Measurements from ENCODE around the gene NUTF2. TPM values are rescaled to one million over a fixed set of nuclear protein-coding genes. Genes with fewer than 3 reads are reported as not detected.

Gene NUTF2
- total RNA-seq: 100 to 1,000 TPM in 1 of 2 donors, 10 to 100 TPM in 1; 58.3 to 108 TPM

GRCh38 chr16:67846320-67847063, at the start of gene NUTF2:
Gene NUTF2, plus strand, starts transcription at chr16:67846933. Its CDS starts 18,198 bp downstream, at chr16:67865131.
- Histone ChIP-seq H3K4me3 (peak within 1 kb of the TSS; percentile 76), H3K9ac (ENCODE audit: low read depth in 2 of 2, low read length in 2 of 2) (peak within 1 kb of the TSS; percentile 75 to 97), H3K4me1 (peaks cover 33% of the 10 kb centered on the region), H3K27ac (peak within 1 kb of the TSS; percentile 89), H3K9me3 (no peaks in the 10 kb centered on the region), H3K27me3 (no peaks in the 10 kb centered on the region), H3K36me3 (no peaks in the 10 kb centered on the region)
- intact Hi-C loops (cut with DNase I): no loop called here
- TF ChIP-seq CTCF (IDR thresholded peaks at IDR 0.05): no peak
- peak; percentile 96 for DNase-seq

DNA sequence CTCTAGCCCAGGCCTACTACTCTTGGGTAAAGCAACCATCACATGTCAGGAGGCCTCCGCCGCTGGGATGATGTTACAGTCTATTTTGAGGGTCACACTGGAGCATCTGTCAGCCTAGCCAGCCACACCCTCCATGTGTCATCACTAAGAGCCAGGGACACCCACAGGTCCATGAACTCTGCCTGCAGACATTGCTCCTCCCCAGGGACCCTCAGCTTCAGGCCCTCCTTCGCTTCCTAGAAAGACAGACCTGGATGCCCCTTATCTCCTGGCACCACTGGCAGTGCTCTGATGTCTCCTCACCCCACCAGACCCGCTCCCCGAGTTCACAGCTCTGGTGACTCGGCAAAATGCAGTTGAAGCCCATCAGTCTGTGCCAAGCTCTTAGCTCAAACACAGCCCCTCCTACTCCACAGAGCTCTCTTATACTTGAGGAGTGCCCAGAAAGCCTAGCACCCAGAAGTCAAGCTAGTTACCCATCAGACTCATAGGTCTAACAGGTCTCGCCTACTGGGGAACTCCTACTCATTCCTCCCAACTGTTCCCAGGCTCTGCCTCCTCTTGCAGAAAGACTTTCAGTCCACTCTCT, 46.3 kb upstream of the NUTF2 start:
- Histone ChIP-seq H3K9me3 (no peaks in the 10 kb centered on the region), H3K27me3 (no peaks in the 10 kb centered on the region), H3K9ac (ENCODE audit: low read depth in 2 of 2, low read length in 2 of 2) (no peak overlapping the region), H3K36me3 (no peaks in the 10 kb centered on the region), H3K4me1 (peaks cover 7% of the 10 kb centered on the region), H3K4me3 (no peak overlapping the region), H3K27ac (no peak overlapping the region)
- no peak for DNase-seq
- no peak for TF ChIP-seq CTCF (IDR thresholded peaks at IDR 0.05)
- intact Hi-C loops (cut with DNase I): no loop called here

GRCh38 chr16:67801241-67801640, 45.5 kb upstream of the NUTF2 start:
- TF ChIP-seq CTCF (IDR thresholded peaks at IDR 0.05): no peak
- H3K4me1 ChIP-seq: peaks cover 7% of the 10 kb centered on the region
- no peaks in the 10 kb centered on the region for H3K36me3 ChIP-seq
- DNase-seq: no peak
- H3K9me3 ChIP-seq: no peaks in the 10 kb centered on the region
- no peak overlapping the region for H3K27ac ChIP-seq
- no peak overlapping the region for H3K4me3 ChIP-seq
- intact Hi-C loops (cut with DNase I): no loop called here
- H3K9ac ChIP-seq (ENCODE audit: low read depth in 2 of 2, low read length in 2 of 2): no peak overlapping the region
- H3K27me3 ChIP-seq: no peaks in the 10 kb centered on the region

DNA sequence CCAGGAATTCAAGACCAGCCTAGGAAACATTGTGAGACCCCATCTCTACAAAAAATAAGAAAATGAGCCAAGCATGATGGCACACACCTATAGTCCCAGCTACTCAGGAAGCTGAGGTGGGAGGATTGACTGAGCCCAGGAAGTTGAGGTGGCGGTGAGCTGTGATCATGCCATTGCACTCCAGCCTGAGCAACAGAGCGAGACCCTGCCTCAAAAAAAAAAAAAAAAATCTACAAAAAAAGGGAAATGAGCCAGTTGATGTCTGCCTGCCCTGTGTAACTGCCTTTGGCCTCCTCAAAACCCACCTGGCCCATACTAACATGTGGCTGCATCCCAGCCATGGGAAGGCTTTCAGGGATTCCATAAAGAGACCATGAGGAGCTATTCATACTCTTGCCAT, 44.9 kb upstream of the NUTF2 start:
- no peaks in the 10 kb centered on the region for H3K27me3 ChIP-seq
- H3K4me3 ChIP-seq: no peak overlapping the region
- H3K9me3 ChIP-seq: no peaks in the 10 kb centered on the region
- intact Hi-C loops (cut with DNase I): no loop called here
- H3K9ac ChIP-seq (ENCODE audit: low read depth in 2 of 2, low read length in 2 of 2): no peak overlapping the region
- H3K27ac ChIP-seq: no peak overlapping the region
- DNase-seq: no peak
- TF ChIP-seq CTCF (IDR thresholded peaks at IDR 0.05): no peak
- H3K4me1 ChIP-seq: peaks cover 7% of the 10 kb centered on the region
- no peaks in the 10 kb centered on the region for H3K36me3 ChIP-seq

DNA sequence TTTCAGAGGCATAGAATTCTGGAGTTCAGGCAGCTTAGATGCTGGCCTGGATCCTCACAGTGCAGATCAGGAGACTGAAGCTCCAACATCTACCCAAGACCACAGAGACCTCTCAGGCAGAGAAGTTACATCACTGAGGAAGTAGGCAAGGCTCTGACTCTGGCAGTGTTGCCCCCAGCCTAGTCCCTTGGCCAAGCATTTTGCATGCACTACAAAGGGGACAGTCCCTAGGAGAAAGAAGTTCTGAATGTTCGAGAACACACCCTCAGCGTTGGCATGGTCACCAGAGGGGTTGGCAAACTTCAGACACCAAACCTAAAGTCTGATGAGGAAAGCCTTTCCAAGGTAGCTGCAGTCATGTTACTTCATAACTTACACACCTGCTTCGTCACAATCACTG, 42.8 kb upstream of the NUTF2 start:
- TF ChIP-seq CTCF (IDR thresholded peaks at IDR 0.05): no peak
- Histone ChIP-seq H3K4me1 (peaks cover 7% of the 10 kb centered on the region), H3K27ac (no peak overlapping the region), H3K27me3 (no peaks in the 10 kb centered on the region), H3K4me3 (no peak overlapping the region), H3K9me3 (no peaks in the 10 kb centered on the region), H3K36me3 (no peaks in the 10 kb centered on the region), H3K9ac (ENCODE audit: low read depth in 2 of 2, low read length in 2 of 2) (no peak overlapping the region)
- DNase-seq: no peak
- intact Hi-C loops (cut with DNase I): no loop called here

Measured in colonic mucosa (tissue), 4 donors.